Ishikawa (cell line): ENCODE data around the gene ABCA1.

Source experiments
- CEBPB ChIP-seq: IDR thresholded peaks from 2 replicates; pipeline ENCODE4 v1.6.1; 2012
- CREB1 ChIP-seq: IDR thresholded peaks from 2 replicates; pipeline ENCODE4 v1.6.1; 2012; ENCODE audit warnings: low read depth
- EGR1 ChIP-seq: IDR thresholded peaks from 2 replicates; pipeline ENCODE4 v1.6.1; 2012
- EP300 ChIP-seq: IDR thresholded peaks from 2 replicates; pipeline ENCODE4 v1.6.1; 2012; ENCODE audit warnings: borderline replicate concordance
- FOXM1 ChIP-seq: IDR thresholded peaks from 2 replicates; pipeline ENCODE4 v1.6.1; 2012; ENCODE audit warnings: low read depth, borderline replicate concordance
- MAX ChIP-seq: IDR thresholded peaks from 2 replicates; pipeline ENCODE4 v1.6.1; 2012
- NFIC ChIP-seq: IDR thresholded peaks from 2 replicates; pipeline ENCODE4 v1.6.1; 2012
- RAD21 ChIP-seq: IDR thresholded peaks from 2 replicates; pipeline ENCODE4 v1.6.1; 2012; ENCODE audit warnings: low read depth
- REST ChIP-seq: IDR thresholded peaks from 2 replicates; pipeline ENCODE4 v1.6.1; 2012; ENCODE audit warnings: low read depth, mild to moderate bottlenecking
- TAF1 ChIP-seq: IDR thresholded peaks from 2 replicates; pipeline ENCODE4 v1.6.1; 2012; ENCODE audit warnings: low read depth, mild to moderate bottlenecking
- TCF12 ChIP-seq: IDR thresholded peaks from 2 replicates; pipeline ENCODE4 v1.6.1; 2012; ENCODE audit warnings: low read depth
- TEAD4 ChIP-seq: IDR thresholded peaks from 2 replicates; pipeline ENCODE4 v1.6.1; 2012
- USF1 ChIP-seq: IDR thresholded peaks from 2 replicates; pipeline ENCODE4 v1.6.1; 2012
- YY1 ChIP-seq: IDR thresholded peaks from 2 replicates; pipeline ENCODE4 v1.6.1; 2012; ENCODE audit warnings: low read depth
- ZBTB7A ChIP-seq: IDR thresholded peaks from 2 replicates; pipeline ENCODE4 v1.6.1; 2012; ENCODE audit warnings: low read depth

Gene ABCA1

GRCh38 chr9:104844710-104845109 is 83.2 kb downstream of the ABCA1 start:
- TF ChIP-seq REST: no peak
- no peak for TF ChIP-seq RAD21
- no peak for TF ChIP-seq USF1
- TF ChIP-seq YY1: no peak
- no peak for TF ChIP-seq TEAD4
- no peak for TF ChIP-seq TAF1
- TF ChIP-seq MAX: no peak

- TF ChIP-seq REST (no peak), FOXM1 (no peak), ZBTB7A (no peak), CEBPB (no peak), EGR1 (no peak), YY1 (no peak), NFIC (no peak), TCF12 (no peak), MAX (no peak), RAD21 (no peak)
Measured at GRCh38 chr9:104843644-104844240, 84.2 kb downstream of the ABCA1 start.

- TF ChIP-seq REST: no peak
- TF ChIP-seq TCF12: no peak
- no peak for TF ChIP-seq RAD21
- TF ChIP-seq TAF1: no peak
- no peak for TF ChIP-seq EGR1
- no peak for TF ChIP-seq TEAD4
- TF ChIP-seq ZBTB7A: no peak
- TF ChIP-seq FOXM1: no peak
- no peak for TF ChIP-seq MAX
Measured at GRCh38 chr9:104842698-104843097, 85.3 kb downstream of the ABCA1 start.

- TF ChIP-seq EP300 (no peak), TEAD4 (no peak), EGR1 (no peak), RAD21 (no peak)
Measured at GRCh38 chr9:104841601-104842141, 86.3 kb downstream of the ABCA1 start.

GRCh38 chr9:104838958-104839357 is 89.0 kb downstream of the ABCA1 start:
- no peak for TF ChIP-seq EGR1
- TF ChIP-seq TAF1: no peak
- no peak for TF ChIP-seq TEAD4
- TF ChIP-seq FOXM1: no peak
- TF ChIP-seq CREB1: no peak
- no peak for TF ChIP-seq TCF12
- no peak for TF ChIP-seq EP300
- no peak for TF ChIP-seq YY1
- no peak for TF ChIP-seq MAX
- no peak for TF ChIP-seq USF1
- no peak for TF ChIP-seq ZBTB7A
- no peak for TF ChIP-seq NFIC
- no peak for TF ChIP-seq REST
- no peak for TF ChIP-seq CEBPB
- no peak for TF ChIP-seq RAD21
